HG02678 (cell line): ENCODE data around the gene TNRC6B.
"Not testable (repeated sequence)": the region's sequence is repeated elsewhere in the genome, so short reads cannot be mapped to it uniquely, and the experiment has no call there.

Experiments
- ATAC-seq: cut with Tn5 transposase; IDR thresholded peaks from one replicate; pipeline ENCODE4 v1.9.1; 2021; ENCODE audit warnings: mild to moderate bottlenecking, moderate library complexity; ENCODE audit not compliant: unreplicated experiment

TNRC6B gene

GRCh38 chr22:40346185-40347118 is 168.7 kb downstream of the TNRC6B start, which contains the start of gene ADSL:
TSS of gene ADSL (plus strand) at chr22:40346500. CDS start at chr22:40346559, 59 bp downstream.
- ATAC-seq = peak; percentile 93

DNA sequence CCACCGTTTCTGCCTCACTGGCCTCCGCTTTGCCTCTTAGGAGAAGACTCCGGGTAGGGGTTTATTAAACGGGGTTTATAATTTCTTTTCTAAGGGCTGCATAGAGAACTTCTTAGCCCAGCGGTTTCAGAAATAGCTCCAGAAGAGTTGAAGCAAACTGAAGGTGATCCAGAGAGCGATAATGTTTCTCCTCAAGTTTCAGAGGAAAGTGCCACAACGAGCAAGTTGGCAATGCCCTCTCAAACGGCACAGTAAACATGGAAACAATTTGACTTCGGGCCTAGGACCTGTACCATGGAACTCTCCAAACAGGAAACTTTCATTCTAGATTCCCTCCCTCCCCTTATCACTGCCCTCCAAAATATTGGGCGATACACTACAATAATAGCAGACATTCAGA is 169.6 kb downstream of the TNRC6B start:
- no peak for ATAC-seq

DNA sequence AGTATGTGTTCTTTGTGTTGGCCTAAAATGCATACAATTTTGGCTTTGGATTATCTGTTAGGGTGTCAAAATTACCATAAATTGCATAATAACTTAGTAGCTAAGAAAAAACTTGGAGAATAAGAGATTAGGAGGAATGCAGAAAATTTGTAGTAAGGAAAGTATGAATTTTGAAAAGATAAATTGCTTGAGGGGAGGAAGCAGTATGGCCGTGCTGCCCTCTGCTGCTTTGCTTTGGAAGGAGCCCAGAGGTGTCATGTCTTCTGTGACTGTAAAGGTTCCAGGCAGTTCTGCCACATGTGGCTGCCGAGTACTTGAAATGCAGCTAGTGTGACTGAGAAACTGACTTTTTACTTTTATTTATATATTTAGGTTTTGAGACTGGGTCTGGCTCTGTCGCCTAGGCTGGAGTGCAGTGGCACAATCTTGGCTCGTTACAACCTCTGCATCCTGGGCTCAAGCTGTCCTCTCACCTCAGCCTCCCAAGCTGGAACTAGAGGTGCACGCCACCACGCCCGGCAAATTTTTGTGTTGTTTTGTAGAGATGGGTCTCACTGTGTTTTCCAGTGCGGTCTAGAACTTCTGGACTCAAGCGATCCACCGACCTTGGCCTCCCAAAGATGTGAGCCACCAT is 170.4 kb downstream of the TNRC6B start:
- ATAC-seq = no peak

DNA sequence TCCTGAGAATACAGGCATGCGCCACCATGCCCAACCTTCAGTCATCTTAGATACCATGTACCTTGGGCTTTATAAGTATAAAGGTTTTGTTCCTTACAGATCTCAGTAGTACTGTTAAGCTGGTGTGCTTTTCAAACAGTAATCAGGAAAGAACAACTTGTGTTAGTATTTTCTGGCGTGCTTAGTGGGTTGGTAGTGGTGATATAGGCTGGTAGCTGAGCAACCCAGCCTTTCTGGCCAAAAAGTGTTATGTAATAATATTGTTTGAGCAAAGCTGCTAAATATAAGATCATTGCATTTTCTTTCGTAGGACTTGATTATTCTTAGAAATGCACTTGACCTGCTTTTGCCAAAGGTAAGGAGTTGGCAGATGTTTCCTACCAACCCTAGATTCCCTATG is 175.0 kb downstream of the TNRC6B start:
- ATAC-seq = no peak

- no peak for ATAC-seq
These were observed 183.4 kb downstream of the TNRC6B start for GRCh38 chr22:40361100-40361499.

DNA sequence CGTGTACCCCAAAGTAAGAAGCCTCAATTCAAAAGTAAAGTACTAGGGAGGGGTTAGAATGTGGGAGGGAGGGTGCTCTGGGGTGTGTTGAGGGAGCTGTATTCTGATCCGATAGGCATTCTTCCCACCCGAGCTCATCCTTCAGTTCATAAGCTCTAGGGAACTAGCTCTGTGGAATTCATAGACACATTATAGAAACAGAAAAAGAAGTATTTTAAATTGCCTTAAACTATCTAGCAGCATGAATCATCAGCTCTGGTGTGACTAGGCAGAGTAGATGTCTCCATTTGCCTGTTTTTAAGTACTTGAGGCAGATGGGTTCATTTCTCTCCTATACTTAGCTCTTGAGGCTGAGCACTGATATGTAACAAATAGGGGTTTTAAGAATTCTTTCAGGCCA is 185.3 kb downstream of the TNRC6B start:
- no peak for ATAC-seq

- no peak for ATAC-seq
These were observed 186.7 kb downstream of the TNRC6B start for GRCh38 chr22:40364431-40364830.

DNA sequence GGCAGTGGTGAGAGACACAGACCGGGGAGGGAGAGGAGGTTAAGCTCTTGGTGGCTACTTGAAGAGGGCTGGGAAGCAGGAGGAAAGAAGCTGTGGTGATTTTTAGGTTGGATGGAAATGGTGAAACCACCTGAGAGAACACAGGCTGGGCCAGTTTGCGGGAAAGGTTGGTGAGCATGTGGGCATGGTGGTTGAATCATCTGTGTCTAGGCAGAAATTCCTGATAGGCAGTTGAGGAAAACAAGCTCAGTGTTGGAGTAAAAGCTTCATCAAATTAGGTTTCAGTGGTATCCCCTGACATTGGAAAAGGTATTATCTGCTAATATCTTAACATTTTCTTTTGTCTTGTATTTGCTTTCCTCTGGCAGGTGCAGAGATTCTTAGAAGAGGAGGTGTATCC is 188.3 kb downstream of the TNRC6B start:
- ATAC-seq = no peak

- ATAC-seq = no peak
These were observed 189.6 kb downstream of the TNRC6B start for GRCh38 chr22:40367342-40367741.

GRCh38 chr22:40368016-40368415 is 190.3 kb downstream of the TNRC6B start:
- no peak for ATAC-seq

GRCh38 chr22:40368836-40369235 is 191.1 kb downstream of the TNRC6B start:
- no peak for ATAC-seq

DNA sequence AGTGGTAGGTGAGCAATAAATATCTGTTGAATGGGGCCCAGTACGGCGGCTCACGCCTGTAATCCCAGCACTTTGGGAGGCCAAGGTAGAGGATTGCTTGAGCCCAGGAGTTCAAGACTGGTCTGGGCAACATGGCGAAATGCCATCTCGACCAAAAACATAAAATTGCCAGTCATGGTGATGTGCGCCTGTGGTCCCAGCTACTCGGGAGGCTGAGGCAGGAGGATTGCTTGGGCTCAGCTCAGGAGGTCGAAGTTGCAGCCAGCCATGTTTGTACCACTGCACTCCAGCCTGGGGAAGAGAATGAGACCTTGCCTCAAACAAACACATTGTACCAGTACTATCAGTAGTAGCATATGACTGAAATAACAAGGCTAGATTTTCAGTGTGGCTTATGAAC is 196.8 kb downstream of the TNRC6B start:
- ATAC-seq = no peak

DNA sequence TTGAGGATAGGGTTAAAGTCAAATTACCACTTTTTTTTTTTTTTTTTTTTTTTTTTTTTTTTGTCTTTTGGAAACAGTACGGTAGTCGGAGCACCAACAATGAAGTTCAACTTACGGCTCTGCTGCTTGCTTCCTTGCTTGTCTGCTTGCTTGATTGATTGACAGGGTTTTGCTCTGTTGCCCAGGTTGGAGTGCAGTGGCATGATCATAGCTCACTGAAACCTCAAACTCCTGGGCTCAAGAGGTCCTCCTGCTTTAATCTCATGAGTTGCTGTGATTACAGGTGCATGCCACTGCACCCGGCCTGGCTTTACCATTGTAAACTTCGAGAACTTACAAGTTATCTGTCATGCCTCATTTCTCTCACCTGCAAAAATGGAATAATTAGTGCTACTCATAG is 198.4 kb downstream of the TNRC6B start:
- ATAC-seq = no peak

DNA sequence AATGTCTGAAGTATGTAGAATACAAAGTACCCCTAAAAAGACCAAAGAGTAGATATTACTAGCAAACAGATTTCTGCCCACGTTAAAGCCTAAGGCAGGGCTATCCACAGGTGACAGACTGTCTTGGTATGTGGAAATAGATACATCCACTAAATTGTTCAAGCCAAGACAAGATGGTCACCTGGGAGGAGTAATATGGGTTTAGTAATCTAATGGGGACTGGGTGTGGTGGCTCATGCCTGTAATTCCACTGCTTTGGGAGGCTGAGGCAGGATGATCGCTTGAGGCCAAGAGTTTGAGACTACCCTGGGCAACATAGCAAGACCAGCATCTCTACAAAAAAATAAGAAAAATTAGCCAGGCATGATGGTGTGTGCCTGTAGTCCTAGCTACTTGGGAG is 200.2 kb downstream of the TNRC6B start:
- ATAC-seq = no peak

DNA sequence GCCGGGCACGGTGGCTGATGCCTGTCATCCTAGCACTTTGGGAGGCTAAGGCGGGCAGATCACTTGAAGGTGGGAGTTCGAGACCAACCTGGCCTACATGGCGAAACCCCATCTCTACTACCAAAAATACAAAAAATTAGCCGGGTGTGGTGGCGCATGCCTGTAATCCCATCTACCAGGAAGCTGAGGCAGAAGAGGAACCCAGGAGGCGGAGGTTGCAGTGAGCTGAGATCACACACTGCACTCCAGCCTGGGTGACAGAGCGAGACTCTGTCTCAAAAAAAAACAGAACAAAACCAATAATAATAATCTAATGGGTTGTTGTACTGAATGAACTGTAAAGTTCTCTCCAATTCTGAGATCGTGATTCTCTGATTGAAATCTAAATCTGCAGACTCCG is 200.7 kb downstream of the TNRC6B start:
- ATAC-seq = not testable (repeated sequence)

DNA sequence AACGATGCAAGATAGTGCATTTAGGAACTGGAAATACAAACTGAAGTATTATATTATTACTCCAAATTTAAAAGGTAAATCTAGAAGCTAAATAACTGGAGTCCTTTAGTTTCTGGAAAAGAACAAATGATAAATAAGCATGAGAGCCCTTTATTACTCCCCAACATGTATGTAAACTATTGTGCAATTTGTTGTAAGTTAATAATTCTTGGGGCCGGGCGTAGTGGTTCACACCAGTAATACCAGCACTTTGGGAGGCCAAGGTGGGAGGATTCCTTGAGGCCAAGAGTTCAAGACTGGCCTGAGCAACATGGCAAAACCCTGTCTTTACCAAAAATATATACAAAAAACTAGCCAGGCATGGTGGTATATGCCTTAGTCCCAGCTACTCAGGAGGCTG is 203.7 kb downstream of the TNRC6B start:
- no peak for ATAC-seq

GRCh38 chr22:40383905-40384304 is 206.2 kb downstream of the TNRC6B start:
- ATAC-seq = no peak

DNA sequence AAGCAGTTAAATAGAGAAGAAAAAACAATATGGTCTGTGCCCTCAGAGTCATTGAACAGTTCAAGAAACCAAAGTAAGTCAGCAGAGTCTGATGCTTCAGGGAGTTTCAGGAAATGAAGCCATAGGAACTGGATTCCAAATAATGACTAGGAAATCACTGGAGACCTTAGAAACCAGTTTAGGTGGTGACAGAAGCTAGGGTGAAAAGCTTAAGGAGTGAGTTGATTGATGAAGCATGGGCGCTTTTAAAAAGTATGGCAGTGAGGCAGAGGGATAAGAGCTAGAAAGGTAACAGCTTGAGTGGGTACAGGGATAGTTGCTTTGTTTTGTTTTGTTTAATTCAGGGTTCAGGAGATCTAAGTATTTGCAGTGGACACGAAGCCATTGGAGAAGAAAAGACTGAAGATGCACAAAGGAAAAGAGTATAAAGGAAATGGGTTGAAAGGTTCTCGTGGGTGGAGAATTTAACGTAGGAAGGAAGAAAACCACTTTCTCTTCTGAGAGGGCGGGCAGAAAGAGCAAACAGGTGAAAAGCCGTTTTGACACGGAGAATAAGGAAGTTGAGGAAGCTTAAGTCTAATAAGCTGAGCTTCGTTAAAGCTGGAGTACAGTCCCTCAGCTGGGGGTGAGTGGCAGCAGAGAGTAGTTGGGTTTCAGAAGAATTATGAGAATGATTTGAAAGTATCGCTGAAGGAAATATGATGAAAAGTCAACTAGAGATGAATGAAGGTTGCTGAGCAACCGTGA is 207.5 kb downstream of the TNRC6B start:
- ATAC-seq = no peak
